A549 (cell line): Measurements from ENCODE around the gene PIPOX.

Experiments
- BCL3 ChIP-seq: fragments of >200 bp; sonication (Bioruptor Twin); formaldehyde crosslinking; IDR thresholded peaks from 3 replicates; pipeline ENCODE4 v1.6.1; 2016
- BHLHE40 ChIP-seq: IDR thresholded peaks from 2 replicates; pipeline ENCODE4 v1.6.1; 2012; ENCODE audit warnings: low read depth, low read length, inconsistent platforms
- CTCF ChIP-seq: fragments of >200 bp; sonication (Bioruptor Twin); formaldehyde crosslinking; IDR thresholded peaks from 3 replicates; pipeline ENCODE4 v1.5.1; 2016
- EP300 ChIP-seq, 2 experiments: fragments of >200 bp; sonication (Bioruptor Twin); formaldehyde crosslinking; IDR thresholded peaks; 2 replicates in 1 of 2; 3 replicates in 1 of 2; pipeline ENCODE4 v1.6.1; 2016 to 2017
- ESRRA ChIP-seq: fragments of 150-350 bp; IDR thresholded peaks from 2 replicates; pipeline ENCODE4 v1.6.1; 2014; ENCODE audit warnings: mild to moderate bottlenecking, low read length, borderline replicate concordance
- HEYL ChIP-seq: fragments of 250-450 bp; sonication (Bioruptor Pico); IDR thresholded peaks from 2 replicates; pipeline ENCODE4 v1.8.0; 2021; ENCODE audit warnings: mild to moderate bottlenecking, moderate library complexity
- NFE2L2 ChIP-seq: fragments of 150-350 bp; conservative IDR thresholded peaks from 2 replicates; pipeline ENCODE4 v1.6.1; 2014; ENCODE audit warnings: low read length
- POLR2A ChIP-seq: IDR thresholded peaks from 2 replicates; pipeline ENCODE4 v1.6.1; 2012; ENCODE audit warnings: mild to moderate bottlenecking, low read length
- SMC3 ChIP-seq: fragments of >200 bp; sonication (Bioruptor Twin); formaldehyde crosslinking; IDR thresholded peaks from 3 replicates; pipeline ENCODE4 v1.6.1; 2018; ENCODE audit warnings: inconsistent platforms
- ZC3H11A ChIP-seq: fragments of 450-650 bp; IDR thresholded peaks from 2 replicates; pipeline ENCODE4 v1.6.1; 2014; ENCODE audit warnings: antibody characterized with exemption, mild to moderate bottlenecking
- ZNF302 ChIP-seq: fragments of 250-450 bp; sonication (Bioruptor Pico); IDR thresholded peaks from 2 replicates; pipeline ENCODE4 v1.9.0; 2021; ENCODE audit warnings: inconsistent platforms, mild to moderate bottlenecking, moderate library complexity

GRCh38 chr17:29094101-29094708, 51.3 kb downstream of the PIPOX start:
- TF ChIP-seq POLR2A (no peak), HEYL (no peak), CTCF (no peak), ZNF302 (no peak), EP300 (IDR thresholded peaks at IDR 0.05) (no peak), SMC3 (no peak), BCL3 (no peak), NFE2L2 (no peak), ESRRA (no peak), ZC3H11A (no peak), BHLHE40 (no peak)
